ENCODE measurements around the gene CIBAR2.

- no peak for TF ChIP-seq CTCF (IDR thresholded peaks at IDR 0.05)
- no peak for TF ChIP-seq POLR2A (IDR thresholded peaks at IDR 0.05)
These were observed 18.4 kb upstream of the CIBAR2 start for GRCh38 chr16:85130705-85131028.

Data from Peyer's patch (tissue), 4 donors.